ENCODE data around the gene FAM181A.
A peak's percentile ranks its signal among the peaks of the same experiment; 100 is the strongest.

FAM181A gene

DNA sequence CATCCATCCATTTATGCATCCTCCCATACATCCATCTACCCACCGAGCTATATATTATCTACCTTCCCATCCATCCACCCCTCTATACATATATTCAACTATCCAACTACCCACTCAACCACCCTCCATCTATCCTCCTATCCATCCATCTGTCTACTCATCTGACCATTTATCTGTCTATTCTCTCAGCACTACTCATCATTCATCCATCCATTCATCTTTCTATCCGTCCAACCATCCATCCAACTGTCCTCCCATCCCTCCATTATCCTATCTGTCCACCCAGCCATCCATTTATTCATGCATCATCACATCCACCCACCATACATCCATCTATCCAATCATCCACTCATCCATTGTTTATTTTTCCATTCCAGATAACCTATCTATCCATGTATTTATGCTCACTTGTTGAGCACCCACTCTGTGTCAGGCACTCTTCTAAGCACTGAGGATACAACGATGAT is 37.7 kb downstream of the FAM181A start:
- Histone ChIP-seq H3K79me1 (ENCODE audit: low read length) (peaks cover under 1% of the 10 kb centered on the region), H2BK5ac (ENCODE audit: low read depth, low read length, poor library complexity) (no peak overlapping the region), H3K14ac (ENCODE audit: low read length) (no peak overlapping the region), H4K12ac (ENCODE audit: low read depth, low read length) (no peak overlapping the region), H3K79me2 (ENCODE audit: control insufficient read depth, insufficient read depth, low read length, poor library complexity) (no peaks in the 10 kb centered on the region), H3K23ac (ENCODE audit: low read length) (no peak overlapping the region), H3K4me1 (ENCODE audit: control insufficient read depth in 1 of 2, insufficient read depth in 2 of 2, low read length in 2 of 2) (peaks cover 3 to 9% of the 10 kb centered on the region in 2 experiments), H3K18ac (ENCODE audit: low read length) (no peak overlapping the region), H3K27ac (ENCODE audit: low read depth, low read length) (no peak overlapping the region), H2AK5ac (ENCODE audit: low read length) (no peak overlapping the region), H3K4ac (ENCODE audit: low read depth, low read length) (no peak overlapping the region), H3K9ac (ENCODE audit: low read length) (no peak overlapping the region), H2BK12ac (ENCODE audit: low read length) (no peak overlapping the region), H3K4me3 (ENCODE audit: low read depth, low read length) (no peak overlapping the region), H3K27me3 (ENCODE audit: insufficient read depth, low read length) (no peaks in the 10 kb centered on the region), H3K36me3 (ENCODE audit: control insufficient read depth in 1 of 2, insufficient read depth in 2 of 2, low read length in 2 of 2) (no peaks in the 10 kb centered on the region), H4K91ac (ENCODE audit: low read depth, low read length) (no peak overlapping the region), H2BK120ac (ENCODE audit: insufficient read depth, low read length, poor library complexity) (no peak overlapping the region), H3K9me3 (ENCODE audit: insufficient read depth, low read depth, low read length) (no peaks in the 10 kb centered on the region), H2AFZ (ENCODE audit: insufficient read depth, low read length, poor library complexity) (no peak overlapping the region), H4K8ac (ENCODE audit: low read depth, low read length) (no peak overlapping the region), H3K4me2 (ENCODE audit: low read length) (no peak overlapping the region)
- no peak for DNase-seq
- WGBS (ENCODE audit: extremely low coverage, insufficient coverage, insufficient read length): 100% methylated on average over 2 of the region's 3 CpGs

DNA sequence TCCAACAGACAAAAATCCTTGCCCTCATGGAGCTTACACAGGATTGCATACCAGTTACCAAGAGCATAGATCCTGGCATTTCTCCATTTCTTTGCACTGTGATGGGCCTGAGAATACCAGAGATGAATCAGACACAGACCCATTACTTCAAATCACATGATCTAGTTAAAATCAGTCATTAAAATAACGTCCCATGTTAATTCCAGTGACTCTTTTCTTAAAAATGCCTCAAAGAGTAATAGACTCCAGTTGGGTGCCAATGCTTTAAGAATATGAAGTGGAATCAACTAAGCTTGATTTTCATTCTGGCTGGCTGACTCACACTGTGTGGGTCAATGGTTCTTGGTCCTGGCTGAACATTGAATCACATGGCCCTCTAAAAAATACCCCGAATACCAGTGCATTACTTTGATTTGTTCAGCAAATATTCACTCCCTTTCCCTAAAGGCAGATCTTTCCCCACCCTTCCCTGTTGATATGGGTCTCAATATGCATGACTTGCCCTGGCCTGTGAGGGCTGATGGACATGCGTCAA is 38.2 kb downstream of the FAM181A start:
- Histone ChIP-seq H3K4ac (ENCODE audit: low read depth, low read length) (no peak overlapping the region), H3K9ac (ENCODE audit: low read length) (no peak overlapping the region), H3K27ac (ENCODE audit: low read depth, low read length) (no peak overlapping the region), H3K79me1 (ENCODE audit: low read length) (no peaks in the 10 kb centered on the region), H4K8ac (ENCODE audit: low read depth, low read length) (no peak overlapping the region), H2AFZ (ENCODE audit: insufficient read depth, low read length, poor library complexity) (no peak overlapping the region), H3K18ac (ENCODE audit: low read length) (no peak overlapping the region), H3K4me1 (ENCODE audit: control insufficient read depth in 1 of 2, insufficient read depth in 2 of 2, low read length in 2 of 2) (peaks cover 0 to 4% of the 10 kb centered on the region in 2 experiments), H3K36me3 (ENCODE audit: control insufficient read depth in 1 of 2, insufficient read depth in 2 of 2, low read length in 2 of 2) (no peaks in the 10 kb centered on the region), H2BK5ac (ENCODE audit: low read depth, low read length, poor library complexity) (no peak overlapping the region), H3K27me3 (ENCODE audit: insufficient read depth, low read length) (no peaks in the 10 kb centered on the region), H3K4me3 (ENCODE audit: low read depth, low read length) (no peak overlapping the region), H2AK5ac (ENCODE audit: low read length) (no peak overlapping the region), H4K12ac (ENCODE audit: low read depth, low read length) (no peak overlapping the region), H3K23ac (ENCODE audit: low read length) (no peak overlapping the region), H4K91ac (ENCODE audit: low read depth, low read length) (no peak overlapping the region), H2BK120ac (ENCODE audit: insufficient read depth, low read length, poor library complexity) (no peak overlapping the region), H3K9me3 (ENCODE audit: insufficient read depth, low read depth, low read length) (no peaks in the 10 kb centered on the region), H3K14ac (ENCODE audit: low read length) (no peak overlapping the region), H3K4me2 (ENCODE audit: low read length) (no peak overlapping the region), H3K79me2 (ENCODE audit: control insufficient read depth, insufficient read depth, low read length, poor library complexity) (no peaks in the 10 kb centered on the region), H2BK12ac (ENCODE audit: low read length) (no peak overlapping the region)
- WGBS (ENCODE audit: extremely low coverage, insufficient coverage, insufficient read length): no CpG with 5 or more reads among the region's 3 CpGs
- DNase-seq: peak; percentile 79 to 88

- no peak for DNase-seq
- no peak overlapping the region for H2AFZ ChIP-seq (ENCODE audit: insufficient read depth, low read length, poor library complexity)
- no CpG with 5 or more reads among the region's 3 CpGs for WGBS (ENCODE audit: extremely low coverage, insufficient coverage, insufficient read length)
- no peak overlapping the region for H4K8ac ChIP-seq (ENCODE audit: low read depth, low read length)
- H3K79me1 ChIP-seq (ENCODE audit: low read length): no peaks in the 10 kb centered on the region
- no peak overlapping the region for H3K18ac ChIP-seq (ENCODE audit: low read length)
- peaks cover 0 to 3% of the 10 kb centered on the region in 2 experiments for H3K4me1 ChIP-seq (ENCODE audit: control insufficient read depth in 1 of 2, insufficient read depth in 2 of 2, low read length in 2 of 2)
- H3K27me3 ChIP-seq (ENCODE audit: insufficient read depth, low read length): no peaks in the 10 kb centered on the region
- no peak overlapping the region for H3K14ac ChIP-seq (ENCODE audit: low read length)
- H2BK5ac ChIP-seq (ENCODE audit: low read depth, low read length, poor library complexity): no peak overlapping the region
- no peak overlapping the region for H2BK120ac ChIP-seq (ENCODE audit: insufficient read depth, low read length, poor library complexity)
- H3K36me3 ChIP-seq (ENCODE audit: control insufficient read depth in 1 of 2, insufficient read depth in 2 of 2, low read length in 2 of 2): no peaks in the 10 kb centered on the region
- no peaks in the 10 kb centered on the region for H3K9me3 ChIP-seq (ENCODE audit: insufficient read depth, low read depth, low read length)
- no peak overlapping the region for H4K12ac ChIP-seq (ENCODE audit: low read depth, low read length)
- H3K79me2 ChIP-seq (ENCODE audit: control insufficient read depth, insufficient read depth, low read length, poor library complexity): no peaks in the 10 kb centered on the region
- H3K23ac ChIP-seq (ENCODE audit: low read length): no peak overlapping the region
- no peak overlapping the region for H3K4me3 ChIP-seq (ENCODE audit: low read depth, low read length)
- H3K27ac ChIP-seq (ENCODE audit: low read depth, low read length): no peak overlapping the region
- H3K4ac ChIP-seq (ENCODE audit: low read depth, low read length): no peak overlapping the region
- no peak overlapping the region for H2AK5ac ChIP-seq (ENCODE audit: low read length)
- H3K4me2 ChIP-seq (ENCODE audit: low read length): no peak overlapping the region
- no peak overlapping the region for H2BK12ac ChIP-seq (ENCODE audit: low read length)
- no peak overlapping the region for H4K91ac ChIP-seq (ENCODE audit: low read depth, low read length)
- H3K9ac ChIP-seq (ENCODE audit: low read length): no peak overlapping the region
Observed at GRCh38 chr14:93965946-93966474, 38.9 kb downstream of the FAM181A start.

DNA sequence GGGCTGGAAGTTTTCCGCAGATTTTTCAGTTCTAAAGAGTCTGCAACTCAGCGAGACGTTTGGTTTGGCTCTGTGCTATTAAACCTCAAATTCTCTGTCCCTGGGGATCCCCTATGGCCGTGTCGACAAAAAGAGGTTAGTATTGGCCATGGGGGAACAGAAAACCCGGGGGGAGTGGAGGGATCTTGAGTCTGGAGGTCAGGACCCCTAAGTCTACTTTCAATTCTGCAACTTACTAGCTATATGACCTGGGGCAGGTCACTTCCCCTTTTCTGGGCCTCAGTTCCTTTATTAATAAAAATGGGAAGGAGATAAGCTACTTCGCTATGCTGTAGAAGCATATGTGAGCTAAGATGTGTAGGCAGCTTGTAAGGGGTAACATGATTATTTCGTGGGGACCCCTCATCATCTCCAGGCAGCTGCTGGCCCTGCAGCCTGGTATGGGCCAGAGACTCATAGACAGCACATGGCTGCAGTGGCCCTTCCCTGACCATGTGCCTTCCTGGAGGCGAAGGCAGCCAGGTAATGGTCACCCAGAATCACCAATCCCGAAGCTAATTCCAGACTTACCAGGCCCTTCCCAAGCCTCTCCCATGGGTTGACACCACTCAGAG is 40.6 kb downstream of the FAM181A start:
- Histone ChIP-seq H2BK5ac (ENCODE audit: low read depth, low read length, poor library complexity) (no peak overlapping the region), H3K79me1 (ENCODE audit: low read length) (no peaks in the 10 kb centered on the region), H4K12ac (ENCODE audit: low read depth, low read length) (no peak overlapping the region), H3K9ac (ENCODE audit: low read length) (no peak overlapping the region), H3K14ac (ENCODE audit: low read length) (no peak overlapping the region), H3K4me3 (ENCODE audit: low read depth, low read length) (no peak overlapping the region), H2AK5ac (ENCODE audit: low read length) (no peak overlapping the region), H3K9me3 (ENCODE audit: insufficient read depth, low read depth, low read length) (no peaks in the 10 kb centered on the region), H4K8ac (ENCODE audit: low read depth, low read length) (no peak overlapping the region), H3K4me2 (ENCODE audit: low read length) (no peak overlapping the region), H3K4me1 (ENCODE audit: control insufficient read depth in 1 of 2, insufficient read depth in 2 of 2, low read length in 2 of 2) (peaks cover 0 to 3% of the 10 kb centered on the region in 2 experiments), H3K36me3 (ENCODE audit: control insufficient read depth in 1 of 2, insufficient read depth in 2 of 2, low read length in 2 of 2) (no peaks in the 10 kb centered on the region), H3K79me2 (ENCODE audit: control insufficient read depth, insufficient read depth, low read length, poor library complexity) (no peaks in the 10 kb centered on the region), H2AFZ (ENCODE audit: insufficient read depth, low read length, poor library complexity) (no peak overlapping the region), H3K23ac (ENCODE audit: low read length) (no peak overlapping the region), H2BK12ac (ENCODE audit: low read length) (no peak overlapping the region), H3K27ac (ENCODE audit: low read depth, low read length) (no peak overlapping the region), H3K18ac (ENCODE audit: low read length) (no peak overlapping the region), H2BK120ac (ENCODE audit: insufficient read depth, low read length, poor library complexity) (no peak overlapping the region), H3K4ac (ENCODE audit: low read depth, low read length) (no peak overlapping the region), H3K27me3 (ENCODE audit: insufficient read depth, low read length) (no peaks in the 10 kb centered on the region), H4K91ac (ENCODE audit: low read depth, low read length) (no peak overlapping the region)
- no CpG with 5 or more reads among the region's 10 CpGs for WGBS (ENCODE audit: extremely low coverage, insufficient coverage, insufficient read length)
- DNase-seq: no peak

All from trophoblast cell (in vitro differentiated cells and primary cell).